Activated T-cell treated with anti-CD3 and anti-CD28 coated beads, Interleukin-2, amount 50 U/mL, for 48 hours (primary cell): Measurements from ENCODE around the gene SFXN4.
"Not testable (repeated sequence)": the region's sequence is repeated elsewhere in the genome, so short reads cannot be mapped to it uniquely, and the experiment has no call there.

Experiments
- DNase-seq, 2 experiments: peaks; one replicate each; pipeline ENCODE4 v3.0.0-alpha.2; 2020

SFXN4 gene

GRCh38 chr10:119139464-119140067, 25.9 kb downstream of the SFXN4 start:
- DNase-seq = peak; percentile 62 to 67

GRCh38 chr10:119138346-119139306, 26.9 kb downstream of the SFXN4 start:
- no peak for DNase-seq

- not testable (repeated sequence) for DNase-seq
Measured at GRCh38 chr10:119137878-119138277, 27.6 kb downstream of the SFXN4 start.

GRCh38 chr10:119136084-119136483, 29.4 kb downstream of the SFXN4 start:
- DNase-seq = no peak

- DNase-seq = peak in 1 of 2 experiments; percentile 28
Measured at GRCh38 chr10:119135513-119135881, 30.0 kb downstream of the SFXN4 start.

- DNase-seq = peak; percentile 66 to 73
Measured at GRCh38 chr10:119133949-119134348, 31.6 kb downstream of the SFXN4 start.

- no peak for DNase-seq
Measured at GRCh38 chr10:119132521-119133345, 32.8 kb downstream of the SFXN4 start.

GRCh38 chr10:119131512-119132240, 33.8 kb downstream of the SFXN4 start:
- peak; percentile 60 to 64 for DNase-seq

GRCh38 chr10:119129721-119130120, 35.8 kb downstream of the SFXN4 start:
- DNase-seq = no peak

- no peak for DNase-seq
Measured at GRCh38 chr10:119125942-119126341, 39.6 kb downstream of the SFXN4 start.

- DNase-seq = no peak
Measured at GRCh38 chr10:119120875-119121274, 44.6 kb downstream of the SFXN4 start.

GRCh38 chr10:119120413-119120867, 45.1 kb downstream of the SFXN4 start:
- no peak for DNase-seq

GRCh38 chr10:119119400-119119799, 46.1 kb downstream of the SFXN4 start:
- DNase-seq = no peak

GRCh38 chr10:119118231-119118630, 47.3 kb downstream of the SFXN4 start:
- no peak for DNase-seq

GRCh38 chr10:119116326-119116951, 49.1 kb downstream of the SFXN4 start:
- no peak for DNase-seq

GRCh38 chr10:119115926-119116325, 49.6 kb downstream of the SFXN4 start:
- no peak for DNase-seq

- no peak for DNase-seq
Measured at GRCh38 chr10:119113751-119114732, 51.5 kb downstream of the SFXN4 start.

GRCh38 chr10:119112056-119112455, 53.5 kb downstream of the SFXN4 start:
- DNase-seq = no peak

- not testable (repeated sequence) for DNase-seq
Measured at GRCh38 chr10:119107771-119108170, 57.7 kb downstream of the SFXN4 start.

GRCh38 chr10:119107106-119107505, 58.4 kb downstream of the SFXN4 start:
- not testable (repeated sequence) for DNase-seq

- DNase-seq = not testable (repeated sequence)
Measured at GRCh38 chr10:119105899-119106298, 59.6 kb downstream of the SFXN4 start.
